GM23248 (cell line): ENCODE results near the gene MTURN.

ENCODE experiments used
- EZH2 ChIP-seq: fragments of 200-600 bp; sonication (generic); IDR thresholded peaks from 2 replicates; pipeline ENCODE4 v1.6.1; 2018; ENCODE audit warnings: antibody characterized with exemption, mild to moderate bottlenecking; ENCODE audit not compliant: insufficient read depth, poor library complexity, severe bottlenecking
- EZH2phosphoT487 ChIP-seq: fragments of 200-600 bp; sonication (generic); IDR thresholded peaks from 2 replicates; pipeline ENCODE4 v1.6.1; 2018; ENCODE audit warnings: antibody characterized with exemption, moderate library complexity, mild to moderate bottlenecking, low read depth; ENCODE audit not compliant: insufficient read depth

GRCh38 chr7:30207376-30207775 lies 72.6 kb downstream of the MTURN start:
- TF ChIP-seq EZH2 (no peak), EZH2phosphoT487 (no peak)
